Medulla oblongata (tissue), 1 donor: ENCODE results near the gene DNAH8.

ENCODE experiments used
- DNase-seq: peaks from one replicate; pipeline ENCODE4 v3.0.0-alpha.2; 2015; ENCODE audit errors: extremely low spot score

DNAH8 gene

DNA sequence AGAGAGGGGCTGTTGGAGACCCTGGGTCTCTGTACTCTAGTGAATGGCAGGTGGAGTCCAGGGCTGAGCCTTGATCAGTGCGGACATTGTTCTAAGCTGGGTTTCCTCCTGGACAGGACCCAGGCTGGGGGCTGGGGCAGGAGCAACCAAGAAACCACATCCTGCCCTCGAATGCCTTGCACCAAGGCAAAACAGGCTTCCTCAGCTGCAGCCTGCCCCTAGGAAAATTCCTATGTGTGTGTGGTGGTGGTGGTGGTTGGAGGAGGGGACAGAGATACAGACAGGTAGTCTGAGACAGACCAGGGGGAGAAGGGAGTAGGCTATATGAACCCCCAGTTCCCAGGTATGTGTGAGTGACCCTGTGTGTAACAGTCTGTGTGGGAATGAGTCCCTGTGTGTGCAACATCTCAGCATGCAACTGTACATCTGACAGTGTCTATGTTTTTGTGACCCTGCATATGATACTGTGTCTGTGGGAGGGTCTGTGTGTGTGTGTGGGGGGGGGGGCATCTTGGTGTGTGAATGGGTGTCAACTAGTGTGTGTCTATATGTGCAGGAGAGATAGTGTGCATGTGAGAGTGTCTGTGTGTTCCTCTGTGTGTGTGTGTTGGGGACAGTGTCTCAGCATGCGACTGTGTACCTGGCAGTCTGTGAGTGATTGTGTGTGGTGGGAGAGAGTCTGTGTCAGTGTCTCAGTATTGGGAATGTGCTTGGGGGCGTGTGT is 336.4 kb downstream of the DNAH8 start:
- DNase-seq = no peak

DNA sequence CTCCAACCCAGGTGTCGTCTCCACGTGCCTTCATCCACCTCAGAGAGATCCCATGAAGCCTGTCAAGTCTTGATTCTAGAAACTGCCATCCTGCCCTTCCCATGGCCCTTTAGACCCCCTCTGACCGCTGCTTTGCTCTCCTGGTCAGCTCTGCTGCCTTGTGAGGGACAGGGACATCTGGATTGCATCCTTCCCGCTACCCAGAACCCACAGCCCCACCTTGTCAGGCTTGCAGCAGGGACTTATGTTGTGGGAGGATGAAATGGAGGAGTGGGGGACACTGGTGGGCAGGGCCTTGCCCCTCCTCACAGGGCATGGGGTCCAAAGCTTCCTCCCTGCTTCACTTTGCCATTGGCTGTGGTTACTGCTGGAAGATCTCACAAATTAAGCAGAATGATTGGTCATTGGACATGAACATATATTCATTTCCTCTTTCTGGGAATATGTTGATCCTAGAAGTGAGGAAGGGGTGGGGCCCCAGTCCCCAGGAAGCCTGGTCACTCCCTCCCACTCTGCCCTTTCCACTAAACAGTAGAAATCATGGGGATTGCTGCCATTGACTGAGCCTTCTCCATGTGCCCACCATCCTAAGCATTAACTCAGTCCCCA is 338.0 kb downstream of the DNAH8 start:
- no peak for DNase-seq

DNA sequence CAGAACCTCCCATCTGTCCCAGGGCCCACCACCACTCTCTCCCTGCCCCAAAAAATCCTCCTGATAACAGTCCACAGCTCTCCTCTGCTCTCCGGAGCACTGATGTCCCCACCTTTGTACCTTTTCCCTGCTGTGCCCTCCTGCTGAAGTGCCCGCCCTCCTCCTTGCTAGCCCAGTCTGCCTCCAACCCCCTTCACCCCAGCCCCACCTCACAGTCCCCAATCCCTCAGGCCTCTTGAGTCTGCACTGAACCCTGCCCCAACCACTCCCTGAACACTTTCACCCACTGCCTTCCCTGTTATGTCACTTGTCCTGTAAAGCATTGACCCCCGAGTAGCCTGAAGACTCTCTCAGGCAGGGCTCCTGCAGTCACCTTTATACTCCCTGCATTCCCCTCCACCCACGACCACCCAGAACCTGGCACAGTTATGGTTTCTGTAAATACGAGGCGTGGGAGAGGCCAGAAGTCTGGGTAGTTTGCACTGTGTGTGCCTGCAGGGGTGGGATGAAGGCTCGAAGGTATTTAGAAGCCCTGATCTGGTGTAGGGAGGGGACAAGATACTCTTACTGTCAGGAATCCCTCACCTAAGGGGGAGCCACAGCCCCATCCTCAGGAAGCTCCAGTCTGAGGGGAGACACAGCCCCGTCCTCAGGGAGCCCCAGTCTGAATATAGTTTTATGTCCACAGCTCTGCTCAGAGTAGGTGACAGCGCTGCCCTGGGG is 338.9 kb downstream of the DNAH8 start:
- DNase-seq = no peak

DNA sequence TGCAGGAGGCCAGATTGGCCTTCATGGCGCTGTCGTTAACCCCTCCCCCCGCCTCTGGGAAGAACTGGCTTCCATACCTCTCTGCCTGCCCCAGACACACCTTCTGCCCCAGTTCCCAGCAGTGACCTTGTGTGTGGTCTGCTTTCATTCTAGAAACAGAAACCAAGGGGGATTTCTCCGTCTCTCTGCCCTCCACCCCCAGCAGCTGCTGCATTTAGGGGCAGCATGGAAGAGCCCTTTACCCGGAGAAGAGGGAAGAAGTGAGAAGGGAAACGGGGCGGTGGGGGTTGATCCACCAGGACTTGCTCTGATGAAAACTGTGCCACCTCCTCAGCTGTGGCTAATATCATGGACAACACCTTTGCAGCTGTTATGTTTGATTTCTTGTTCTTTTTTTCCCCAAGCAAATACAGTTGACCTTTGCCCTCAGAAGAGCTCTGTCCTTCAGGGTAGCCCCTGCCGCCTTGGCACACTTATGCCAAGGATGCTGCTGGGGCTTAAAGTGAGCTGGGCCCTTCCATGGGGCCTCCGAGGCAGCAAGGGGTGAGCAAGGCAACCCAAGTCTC is 339.5 kb downstream of the DNAH8 start:
- no peak for DNase-seq

DNA sequence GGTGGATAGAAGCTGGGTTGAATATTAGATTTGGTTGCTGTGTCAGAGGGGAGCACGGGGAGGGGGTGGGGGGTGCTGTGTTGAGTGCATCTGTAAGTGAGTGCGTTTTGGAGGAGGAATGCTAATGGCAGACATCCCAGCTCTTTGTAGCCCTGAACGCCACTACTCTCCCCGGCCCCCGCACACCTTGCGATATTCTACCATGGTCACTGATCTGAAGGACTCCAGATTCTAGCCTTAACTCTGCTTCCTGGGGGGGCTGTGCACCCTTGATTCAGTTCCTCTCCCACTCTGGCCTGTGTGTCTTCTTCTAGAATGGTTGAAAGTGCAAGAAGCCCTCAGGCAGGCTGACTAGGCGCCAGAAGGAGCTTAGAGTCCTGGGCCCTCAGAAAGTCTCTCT is 340.6 kb downstream of the DNAH8 start:
- no peak for DNase-seq

DNA sequence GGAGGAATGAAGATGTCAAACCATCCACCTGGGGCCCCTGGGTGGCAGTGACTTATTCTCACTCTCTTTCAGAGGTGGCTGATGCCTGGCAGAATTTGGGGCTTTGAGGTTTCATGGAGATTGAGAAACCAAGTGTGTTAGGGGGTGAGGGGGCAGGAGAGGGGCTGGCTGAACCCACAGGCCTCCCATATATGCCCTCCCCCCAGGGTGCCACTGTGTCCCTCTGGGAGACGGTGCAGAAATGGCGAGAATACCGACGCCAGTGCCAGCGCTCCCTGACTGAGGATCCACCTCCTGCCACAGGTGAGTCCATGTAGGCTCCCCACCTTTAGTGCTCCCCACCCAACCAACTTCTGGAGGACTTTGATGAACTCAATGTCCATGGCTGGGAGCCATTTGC is 341.1 kb downstream of the DNAH8 start:
- no peak for DNase-seq

DNA sequence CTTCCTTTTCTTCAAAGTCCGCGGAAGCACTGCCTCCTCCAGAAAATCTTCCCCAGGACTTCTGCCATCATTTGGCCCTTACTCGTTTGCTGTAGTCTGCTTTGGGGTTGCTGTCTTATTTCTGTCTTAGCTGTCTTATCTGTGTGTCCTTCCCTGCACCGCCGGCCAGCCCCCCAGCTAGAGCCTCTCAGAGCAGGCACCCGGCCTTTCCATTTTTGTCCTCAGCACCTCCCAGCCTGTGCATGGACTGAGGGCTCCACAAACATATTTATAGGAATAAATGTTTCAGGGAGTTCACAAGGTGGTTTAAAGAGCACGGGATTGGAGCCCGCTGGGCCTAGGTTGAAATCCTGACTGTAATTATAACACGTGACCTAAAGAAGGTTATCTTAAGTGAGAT is 341.6 kb downstream of the DNAH8 start:
- DNase-seq = no peak

DNA sequence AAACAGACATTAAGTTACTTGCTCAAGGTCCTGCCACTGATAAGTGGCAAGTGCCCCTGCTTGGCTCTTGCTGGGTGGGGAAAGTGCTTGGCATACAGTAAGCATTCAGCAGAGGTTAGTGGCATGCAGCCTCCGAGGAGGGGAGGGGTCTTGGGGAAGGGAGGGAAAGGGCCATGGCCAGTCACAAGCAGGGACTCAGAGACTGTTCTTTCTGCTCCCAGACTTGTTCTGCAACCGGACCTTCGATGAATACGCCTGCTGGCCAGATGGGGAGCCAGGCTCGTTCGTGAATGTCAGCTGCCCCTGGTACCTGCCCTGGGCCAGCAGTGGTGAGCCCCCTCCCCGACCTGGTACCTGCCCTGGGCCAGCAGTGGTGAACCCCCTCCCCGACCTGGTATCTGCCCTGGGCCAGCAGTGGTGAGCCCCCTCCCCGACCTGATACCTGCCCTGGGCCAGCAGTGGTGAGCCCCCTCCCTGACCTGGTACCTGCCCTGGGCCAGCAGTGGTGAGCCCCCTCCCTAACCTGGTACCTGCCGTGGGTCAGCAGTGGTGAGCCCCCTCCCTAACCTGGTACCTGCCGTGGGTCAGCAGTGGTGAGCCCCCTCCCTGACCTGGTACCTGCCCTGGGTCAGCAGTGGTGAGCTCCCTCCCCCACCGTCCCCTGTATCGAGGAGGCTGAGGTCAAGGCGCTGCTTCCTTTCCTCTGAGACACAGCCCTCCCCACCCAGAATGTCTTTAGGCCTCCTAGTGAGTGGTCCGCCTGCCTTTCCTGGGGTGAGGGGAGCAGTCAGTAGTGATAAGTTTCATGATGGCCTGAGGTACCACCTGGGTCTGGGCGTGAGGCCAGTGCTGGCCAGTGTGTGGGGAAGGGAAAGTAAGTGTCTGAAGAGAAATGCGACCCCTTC is 342.4 kb downstream of the DNAH8 start:
- DNase-seq = no peak

DNA sequence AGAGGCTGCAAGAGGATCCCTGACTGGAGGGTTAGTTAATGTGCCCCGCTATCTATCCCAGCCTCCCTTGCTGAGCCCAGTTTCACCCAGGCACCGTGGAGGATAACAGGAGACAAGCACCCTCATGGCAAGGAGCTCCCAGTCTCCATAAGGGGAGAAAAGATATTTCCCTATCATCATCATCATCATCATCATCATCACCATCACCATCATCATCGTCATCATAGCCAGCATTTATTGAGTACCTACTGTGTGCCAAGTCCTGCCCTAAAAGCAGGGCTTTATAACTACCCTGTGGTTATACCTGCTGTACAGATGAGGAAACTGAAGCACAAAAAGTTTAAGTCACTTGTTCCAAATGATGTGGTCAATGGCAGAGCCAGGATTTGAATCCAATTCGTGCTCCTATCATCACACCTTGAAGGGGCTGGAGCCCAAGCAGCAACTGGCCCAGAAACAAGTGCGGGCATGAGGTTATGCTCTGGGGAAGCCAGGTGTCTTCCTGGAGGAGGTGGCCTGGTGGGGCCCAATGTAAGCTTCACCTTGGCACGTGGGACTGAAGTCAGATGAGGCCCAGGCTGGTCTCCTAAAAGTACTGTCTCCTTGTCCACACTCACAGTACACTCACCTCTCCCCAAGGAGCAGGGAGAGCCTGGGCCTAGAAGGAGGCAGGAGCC is 343.5 kb downstream of the DNAH8 start:
- DNase-seq = no peak

DNA sequence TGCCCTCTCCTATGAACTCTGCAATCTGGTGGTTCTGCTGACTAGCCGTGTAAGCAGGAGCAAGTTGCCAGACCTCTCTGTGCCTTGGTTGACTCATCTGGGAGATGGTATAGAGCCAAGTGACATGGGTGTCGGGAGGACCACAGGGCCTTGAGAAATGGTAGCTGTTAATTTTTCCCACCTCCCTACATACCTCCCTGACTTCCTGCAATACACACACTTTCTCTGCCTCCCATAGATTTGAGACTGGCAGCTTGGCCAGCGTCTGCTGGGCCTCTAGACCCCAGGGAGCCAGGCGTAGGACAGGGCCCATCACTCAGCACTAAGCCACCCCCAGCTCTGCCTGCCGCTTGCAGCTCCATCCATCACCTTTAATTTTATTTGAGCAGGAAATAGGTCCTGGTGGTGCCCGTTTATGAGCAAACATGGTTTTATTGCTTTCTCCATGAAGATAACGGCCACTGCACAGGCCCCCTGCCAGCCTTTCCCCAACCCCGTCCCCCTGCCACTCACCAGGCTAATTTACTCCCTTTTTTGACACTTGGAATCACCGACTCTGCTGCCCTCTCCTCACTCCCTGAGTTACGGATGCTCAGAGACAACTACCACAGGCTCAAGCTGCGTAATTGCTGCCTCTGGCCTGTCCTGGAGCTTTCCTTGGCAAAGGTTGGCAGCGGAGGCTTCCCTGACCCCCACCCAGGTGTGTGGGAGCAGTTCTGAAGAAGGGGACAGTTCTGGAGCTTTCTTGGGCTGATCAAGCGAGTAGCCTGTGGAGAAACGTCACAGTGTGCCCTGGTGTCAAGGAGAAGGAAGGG is 344.6 kb downstream of the DNAH8 start:
- DNase-seq = no peak

DNA sequence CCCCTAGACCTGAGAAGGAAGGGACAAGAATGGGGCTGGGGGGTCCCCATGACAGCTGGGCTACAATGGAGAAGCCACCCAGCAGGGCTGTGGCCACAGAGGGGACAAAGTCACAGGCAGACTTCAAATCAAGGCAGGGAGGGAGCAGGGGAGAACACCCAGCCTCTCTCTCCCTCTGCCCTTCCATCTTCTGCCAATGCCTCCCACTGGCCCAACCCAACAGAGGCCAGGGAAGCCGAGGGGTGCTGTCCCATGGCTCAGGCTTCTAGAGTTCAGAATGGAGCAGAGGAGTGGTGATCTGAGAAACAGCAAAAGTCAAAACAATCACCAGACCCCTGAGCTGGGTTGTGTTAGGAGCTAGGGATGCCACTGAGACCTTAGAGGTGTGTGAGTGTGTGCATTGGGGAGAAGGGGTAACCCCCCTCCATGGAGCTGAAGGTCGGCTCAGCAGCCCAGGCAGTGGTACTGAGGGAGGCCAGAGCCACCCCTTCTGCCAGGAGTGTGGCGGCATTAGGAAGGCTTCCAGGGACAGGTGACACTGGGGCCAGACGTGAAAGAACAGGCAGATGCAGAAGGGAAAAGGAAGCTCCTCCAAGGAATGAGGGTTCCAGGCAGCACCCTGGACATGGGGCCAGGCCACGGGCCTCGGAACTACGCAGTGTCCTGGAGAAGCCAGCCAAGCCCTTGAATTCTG is 345.5 kb downstream of the DNAH8 start:
- DNase-seq = no peak

DNA sequence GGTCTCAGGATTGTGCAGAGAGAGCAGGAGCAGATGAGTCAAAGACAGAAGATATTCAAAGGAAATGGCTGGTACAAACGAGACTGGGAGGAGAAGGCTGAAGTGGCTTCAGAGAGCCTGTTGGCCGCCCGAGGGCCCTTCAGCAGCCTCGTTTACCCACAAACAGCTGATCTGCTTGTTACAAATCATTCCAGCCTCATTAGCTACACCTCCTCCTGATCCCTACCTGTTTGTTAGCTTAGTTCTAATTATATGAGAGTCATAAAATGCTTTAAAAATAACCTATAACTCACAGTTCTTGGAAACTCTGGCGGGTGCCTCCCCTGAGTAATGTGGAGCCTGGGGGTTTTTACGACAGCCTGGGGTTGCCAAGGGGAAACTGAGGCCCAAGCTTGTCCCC is 346.1 kb downstream of the DNAH8 start:
- DNase-seq = no peak

DNA sequence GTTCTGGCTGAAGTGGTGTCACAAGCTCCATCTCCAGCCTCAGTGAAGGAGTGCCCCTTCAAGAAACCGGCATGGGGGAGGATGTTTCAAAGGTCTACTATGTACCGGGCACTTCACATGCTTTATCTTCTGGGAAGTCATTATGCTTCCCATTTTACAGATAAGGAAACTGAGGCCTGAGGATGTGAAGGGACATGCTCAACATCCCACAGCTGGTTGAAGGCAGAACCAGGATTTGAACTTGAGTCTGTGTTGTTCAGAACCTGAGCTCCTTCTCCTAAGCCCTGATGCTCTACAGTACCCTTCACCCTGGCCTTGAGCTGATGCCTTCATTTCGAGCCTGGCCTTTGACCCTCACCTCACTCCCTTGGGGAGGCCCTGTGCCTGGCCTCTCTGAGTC is 346.5 kb downstream of the DNAH8 start:
- no peak for DNase-seq

DNA sequence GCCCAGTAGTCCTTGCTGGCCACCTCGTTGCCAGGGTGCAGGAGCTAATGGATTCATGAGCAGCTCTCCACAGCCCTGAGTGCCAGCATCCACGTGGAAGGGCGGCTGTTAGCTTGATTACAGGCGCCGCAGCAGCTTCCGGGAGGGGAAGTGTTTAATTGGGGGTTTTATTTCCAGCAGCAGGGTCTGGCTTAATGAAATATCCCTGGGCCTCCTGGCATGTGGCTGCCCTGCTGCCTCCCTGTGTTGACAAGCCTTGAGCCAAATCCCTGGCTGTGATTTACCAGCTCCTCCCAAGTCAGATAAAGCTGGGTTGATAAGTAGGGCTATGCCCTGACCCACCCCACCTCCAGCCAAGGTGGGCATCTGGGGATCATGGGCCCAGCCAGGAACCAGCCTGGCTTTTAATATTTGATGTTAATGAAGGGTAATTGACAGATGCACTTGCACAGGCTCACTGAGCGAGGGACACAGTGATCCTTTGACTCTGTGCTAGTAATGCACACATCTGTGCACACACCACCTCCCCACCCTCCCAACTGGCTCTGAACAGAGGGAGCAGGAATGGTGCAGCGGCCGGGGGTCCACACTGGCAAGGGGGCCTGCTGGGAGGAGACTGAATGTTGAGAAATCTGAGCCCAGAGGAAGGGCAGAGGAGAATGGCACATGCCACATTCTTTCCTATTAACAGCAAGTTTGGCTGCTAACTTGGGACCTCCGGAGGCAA is 347.1 kb downstream of the DNAH8 start:
- no peak for DNase-seq

DNA sequence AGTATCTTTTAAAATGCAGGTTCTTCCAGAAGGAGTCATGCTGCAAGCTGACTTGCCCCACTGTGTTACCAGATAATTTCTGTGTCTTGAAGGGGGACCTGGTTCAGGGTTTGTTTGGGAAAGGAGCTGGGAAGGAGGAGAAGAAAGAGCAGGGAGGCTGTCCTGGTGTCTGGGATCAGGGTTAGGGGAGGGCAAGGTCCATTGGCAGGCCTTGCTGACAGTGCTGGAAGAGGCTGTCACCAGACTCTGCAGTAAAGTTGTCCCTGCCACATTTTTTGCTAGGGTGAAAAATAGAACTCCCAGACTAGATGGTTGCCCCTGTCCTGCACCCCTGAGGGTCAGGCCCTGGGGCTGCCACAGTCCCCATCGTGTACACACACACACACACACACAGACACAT is 348.4 kb downstream of the DNAH8 start:
- no peak for DNase-seq

DNA sequence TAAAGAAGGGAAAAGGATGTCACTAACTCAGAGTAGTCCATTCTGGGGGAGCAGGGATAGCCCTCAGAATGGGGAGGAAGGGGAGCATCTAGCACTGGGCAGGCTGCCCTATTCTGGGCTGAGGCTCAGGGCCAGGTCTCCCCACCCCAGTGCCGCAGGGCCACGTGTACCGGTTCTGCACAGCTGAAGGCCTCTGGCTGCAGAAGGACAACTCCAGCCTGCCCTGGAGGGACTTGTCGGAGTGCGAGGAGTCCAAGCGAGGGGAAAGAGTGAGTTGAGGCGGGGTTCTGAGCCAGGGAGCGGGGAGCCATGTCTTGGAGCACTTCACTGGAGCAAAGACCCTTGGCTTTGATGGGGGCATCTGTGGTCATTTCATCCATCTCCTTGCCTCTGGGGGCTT is 350.4 kb downstream of the DNAH8 start:
- DNase-seq = no peak

DNA sequence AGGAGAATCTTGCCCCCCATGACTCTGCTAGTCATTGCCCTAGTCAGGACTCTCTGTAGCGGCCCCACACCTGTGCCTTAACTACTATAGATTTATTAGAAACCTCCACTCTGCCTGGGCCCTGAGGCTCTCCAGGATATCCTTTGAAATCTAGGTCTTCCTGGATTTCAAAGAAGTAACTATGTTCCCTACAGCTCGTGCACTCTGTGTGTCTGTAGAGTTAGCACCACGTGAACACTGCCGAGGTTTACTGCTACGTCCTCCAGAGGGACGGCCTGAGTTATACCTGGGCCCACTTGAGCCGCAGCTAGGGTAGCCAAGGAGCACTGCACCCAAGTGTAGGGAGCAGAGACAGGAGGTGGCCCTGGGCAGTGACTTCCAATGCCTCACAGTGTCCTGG is 353.3 kb downstream of the DNAH8 start:
- DNase-seq = no peak

DNA sequence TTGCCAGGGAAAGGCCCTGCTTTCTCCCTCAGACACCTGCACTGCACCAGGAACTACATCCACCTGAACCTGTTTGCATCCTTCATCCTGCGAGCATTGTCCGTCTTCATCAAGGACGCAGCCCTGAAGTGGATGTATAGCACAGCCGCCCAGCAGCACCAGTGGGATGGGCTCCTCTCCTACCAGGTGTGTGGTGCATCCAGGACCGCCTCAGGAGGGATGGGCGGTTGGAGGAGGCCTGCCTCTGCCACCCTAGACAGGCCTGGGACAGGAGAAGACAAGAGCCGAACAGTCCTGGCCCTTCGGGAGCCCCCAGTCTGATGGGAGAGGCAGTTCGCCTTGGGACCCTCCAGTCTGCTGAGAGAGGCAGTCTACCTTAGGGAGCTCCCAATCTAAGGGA is 357.7 kb downstream of the DNAH8 start:
- no peak for DNase-seq
